Ishikawa (cell line): ENCODE measurements around the gene TFIP11.

Source experiments
- CEBPB ChIP-seq: IDR thresholded peaks from 2 replicates; pipeline ENCODE4 v1.6.1; 2012
- CREB1 ChIP-seq: IDR thresholded peaks from 2 replicates; pipeline ENCODE4 v1.6.1; 2012; ENCODE audit warnings: low read depth
- EGR1 ChIP-seq: IDR thresholded peaks from 2 replicates; pipeline ENCODE4 v1.6.1; 2012
- EP300 ChIP-seq: IDR thresholded peaks from 2 replicates; pipeline ENCODE4 v1.6.1; 2012; ENCODE audit warnings: borderline replicate concordance
- FOXM1 ChIP-seq: IDR thresholded peaks from 2 replicates; pipeline ENCODE4 v1.6.1; 2012; ENCODE audit warnings: low read depth, borderline replicate concordance
- MAX ChIP-seq: IDR thresholded peaks from 2 replicates; pipeline ENCODE4 v1.6.1; 2012
- NFIC ChIP-seq: IDR thresholded peaks from 2 replicates; pipeline ENCODE4 v1.6.1; 2012
- RAD21 ChIP-seq: IDR thresholded peaks from 2 replicates; pipeline ENCODE4 v1.6.1; 2012; ENCODE audit warnings: low read depth
- REST ChIP-seq: IDR thresholded peaks from 2 replicates; pipeline ENCODE4 v1.6.1; 2012; ENCODE audit warnings: low read depth, mild to moderate bottlenecking
- TAF1 ChIP-seq: IDR thresholded peaks from 2 replicates; pipeline ENCODE4 v1.6.1; 2012; ENCODE audit warnings: low read depth, mild to moderate bottlenecking
- TCF12 ChIP-seq: IDR thresholded peaks from 2 replicates; pipeline ENCODE4 v1.6.1; 2012; ENCODE audit warnings: low read depth
- TEAD4 ChIP-seq: IDR thresholded peaks from 2 replicates; pipeline ENCODE4 v1.6.1; 2012
- USF1 ChIP-seq: IDR thresholded peaks from 2 replicates; pipeline ENCODE4 v1.6.1; 2012
- YY1 ChIP-seq: IDR thresholded peaks from 2 replicates; pipeline ENCODE4 v1.6.1; 2012; ENCODE audit warnings: low read depth
- ZBTB7A ChIP-seq: IDR thresholded peaks from 2 replicates; pipeline ENCODE4 v1.6.1; 2012; ENCODE audit warnings: low read depth

The TFIP11 gene

GRCh38 chr22:26453216-26453615 is 59.1 kb downstream of the TFIP11 start:
- no peak for TF ChIP-seq ZBTB7A
- TF ChIP-seq TAF1: no peak
- TF ChIP-seq RAD21: no peak
- TF ChIP-seq MAX: no peak
- peak; percentile 26; the same call in 1 of the 2 replicates for TF ChIP-seq REST

GRCh38 chr22:26452236-26453016 is 59.8 kb downstream of the TFIP11 start:
- peak; percentile 92 for TF ChIP-seq EGR1
- TF ChIP-seq EP300: peak; percentile 94
- peak; percentile 35; the same call in 1 of the 2 replicates for TF ChIP-seq RAD21
- TF ChIP-seq TCF12: peak; percentile 99
- TF ChIP-seq CREB1: no peak
- no peak for TF ChIP-seq REST
- peak; percentile 87 for TF ChIP-seq TEAD4
- TF ChIP-seq YY1: 0 out of 2 replicates have a peak, but pooled peaks have one; percentile 48
- TF ChIP-seq USF1: peak; percentile 55
- TF ChIP-seq MAX: peak; percentile 90
- peak; percentile 92 for TF ChIP-seq NFIC
- peak; percentile 79 for TF ChIP-seq ZBTB7A
- no peak for TF ChIP-seq TAF1
- TF ChIP-seq CEBPB: peak; percentile 17; the same call in 1 of the 2 replicates
- TF ChIP-seq FOXM1: peak; percentile 81; the same call in 1 of the 2 replicates

- no peak for TF ChIP-seq TAF1
- TF ChIP-seq EGR1: no peak
- TF ChIP-seq CREB1: no peak
- no peak for TF ChIP-seq EP300
- no peak for TF ChIP-seq CEBPB
- TF ChIP-seq TCF12: no peak
- no peak for TF ChIP-seq ZBTB7A
Measured at GRCh38 chr22:26450453-26451185, 61.7 kb downstream of the TFIP11 start.

- TF ChIP-seq YY1: no peak
- TF ChIP-seq FOXM1: no peak
- TF ChIP-seq TCF12: no peak
- no peak for TF ChIP-seq ZBTB7A
- TF ChIP-seq CREB1: no peak
- no peak for TF ChIP-seq REST
- no peak for TF ChIP-seq USF1
- no peak for TF ChIP-seq NFIC
- no peak for TF ChIP-seq EGR1
- no peak for TF ChIP-seq TEAD4
- no peak for TF ChIP-seq RAD21
- no peak for TF ChIP-seq EP300
- TF ChIP-seq MAX: no peak
- TF ChIP-seq TAF1: no peak
- no peak for TF ChIP-seq CEBPB
Measured at GRCh38 chr22:26448941-26449340, 63.3 kb downstream of the TFIP11 start.
